GM12878 (cell line): Measurements from ENCODE around the gene MICAL3. TPM values are rescaled to one million over a fixed set of nuclear protein-coding genes. Genes with fewer than 3 reads are reported as not detected.
A peak's percentile ranks its signal among the peaks of the same experiment; 100 is the strongest.

Experiments used
- ATAC-seq: fragments of 200-7000 bp; cut with Tn5 transposase; 3 replicates; pipeline ENCODE4 v1.9.1; 2020; ENCODE audit warnings: mild to moderate bottlenecking, moderate library complexity
- BruUV-seq: library from RNA; stranded (reverse); fragments of 400-500 nt; replicated peaks from 2 replicates; lab custom pipeline; 2021; lab: Mats Ljungman, UMichigan
- CTCF ChIA-PET: fragments of 300-600 bp; sonication (Branson Sonifier 250); formaldehyde crosslinking; extraction: SDS; loops from one replicate; lab custom pipeline; 2021; ENCODE audit warnings: inconsistent platforms; lab: Yijun Ruan, JAX
- POLR2A ChIA-PET: fragments of 350-600 bp; formaldehyde crosslinking; extraction: SDS; loops from one replicate; lab custom pipeline; 2021; ENCODE audit warnings: inconsistent platforms; lab: Charles Lee
- RAD21 ChIA-PET: fragments of 300-600 bp; sonication (Branson Sonifier 250); formaldehyde crosslinking; loops from one replicate; lab custom pipeline; 2023; ENCODE audit warnings: antibody characterized with exemption; ENCODE audit not compliant: unreplicated experiment; lab: Charles Lee
- SMC1A ChIA-PET: fragments of 300-600 bp; sonication (Branson Sonifier 250); formaldehyde crosslinking; loops from one replicate; lab custom pipeline; 2023; ENCODE audit not compliant: unreplicated experiment, uncharacterized antibody; lab: Charles Lee
- DNase-seq: peaks from one replicate; pipeline ENCODE4 v3.0.0-alpha.2; 2011; ENCODE audit warnings: low read depth, low spot score
- FAIRE-seq: peaks from 3 replicates; lab custom pipeline; 2011; peaks lifted over from hg19 to GRCh38; lab: Jason Lieb, UNC
- H2AFZ ChIP-seq: 2 replicates; pipeline ENCODE4 v1.6.0; 2011; ENCODE audit warnings: low read depth, low read length, control low read depth; ENCODE audit not compliant: control insufficient read depth
- H3K27ac ChIP-seq: 2 replicates; pipeline ENCODE4 v1.5.1; 2011; ENCODE audit warnings: control low read depth; ENCODE audit not compliant: control insufficient read depth, insufficient read depth
- H3K27me3 ChIP-seq, 2 experiments: replicated peaks in 1 of 2; 2 replicates each; pipeline versions ENCODE4 v1.6.0 to v1.6.1; 2011; ENCODE audit warnings: low read length in 1 of 2; ENCODE audit not compliant: control insufficient read depth in 2 of 2, insufficient read depth in 2 of 2
- H3K36me3 ChIP-seq, 2 experiments: 2 replicates each; pipeline ENCODE4 v1.5.1; 2011; ENCODE audit warnings: low read length in 1 of 2; ENCODE audit not compliant: control insufficient read depth in 2 of 2, insufficient read depth in 2 of 2
- H3K4me1 ChIP-seq: 2 replicates; pipeline ENCODE4 v1.6.1; 2011; ENCODE audit warnings: mild to moderate bottlenecking, low read length, moderate library complexity, mixed read lengths; ENCODE audit not compliant: control insufficient read depth, insufficient read depth
- H3K4me2 ChIP-seq: 2 replicates; pipeline ENCODE4 v1.6.0; 2011; ENCODE audit warnings: control low read depth; ENCODE audit not compliant: control insufficient read depth, insufficient read depth
- H3K4me3 ChIP-seq: fragments of 200-600 bp; sonication (generic); 2 replicates; pipeline ENCODE4 v1.5.1; 2016
- H3K79me2 ChIP-seq: 2 replicates; pipeline ENCODE4 v1.6.0; 2011; ENCODE audit warnings: low read length; ENCODE audit not compliant: control insufficient read depth, insufficient read depth
- H3K9ac ChIP-seq: 2 replicates; pipeline ENCODE4 v1.8.0; 2011; ENCODE audit warnings: low read length, control low read depth, mixed read lengths; ENCODE audit not compliant: control insufficient read depth, insufficient read depth
- H3K9me3 ChIP-seq: replicated peaks from 3 replicates; pipeline ENCODE4 v1.5.1; 2011; ENCODE audit warnings: mild to moderate bottlenecking, low read length; ENCODE audit not compliant: control insufficient read depth, insufficient read depth
- H4K20me1 ChIP-seq: 2 replicates; pipeline ENCODE4 v1.6.0; 2011; ENCODE audit not compliant: control insufficient read depth, insufficient read depth
- ASH2L ChIP-seq: fragments of 300-600, 200-600 bp; sonication (generic); IDR thresholded peaks from 2 replicates; pipeline ENCODE4 v1.6.1; 2017; ENCODE audit warnings: low read depth, mild to moderate bottlenecking, borderline replicate concordance
- HCFC1 ChIP-seq: fragments of 150-350 bp; IDR thresholded peaks from 2 replicates; pipeline ENCODE4 v1.6.1; 2014; ENCODE audit warnings: low read length
- NBN ChIP-seq: fragments of 450-650 bp; IDR thresholded peaks from 2 replicates; pipeline ENCODE4 v1.6.1; 2016
- NFXL1 ChIP-seq: fragments of 450-650 bp; IDR thresholded peaks from 2 replicates; pipeline ENCODE4 v1.6.1; 2017; ENCODE audit warnings: antibody characterized with exemption, mild to moderate bottlenecking, borderline replicate concordance
- NFYA ChIP-seq: IDR thresholded peaks from 2 replicates; pipeline ENCODE4 v1.6.1; 2011; ENCODE audit warnings: low read depth, mild to moderate bottlenecking, low read length, improper control_type of control experiment, borderline replicate concordance
- POLR2A ChIP-seq: IDR thresholded peaks from 2 replicates; pipeline ENCODE4 v1.6.1; 2011; ENCODE audit warnings: low read depth, mild to moderate bottlenecking, low read length
- RUNX3 ChIP-seq: IDR thresholded peaks from 2 replicates; pipeline ENCODE4 v1.6.1; 2012; ENCODE audit warnings: low read length, inconsistent platforms
- SIN3A ChIP-seq: IDR thresholded peaks from 2 replicates; pipeline ENCODE4 v1.6.1; 2012; ENCODE audit warnings: low read depth, low read length, improper control_type of control experiment
- SREBF1 ChIP-seq: IDR thresholded peaks from 2 replicates; pipeline ENCODE4 v1.6.1; 2012; ENCODE audit warnings: mild to moderate bottlenecking, low read length
- ZNF217 ChIP-seq: fragments of 450-650 bp; IDR thresholded peaks from 2 replicates; pipeline ENCODE4 v1.6.1; 2017; ENCODE audit warnings: antibody characterized with exemption, mild to moderate bottlenecking
- WGBS: methylation state at CpG from one replicate; pipeline ENCODE4 v1.1.6; 2016; ENCODE audit warnings: low lambda C conversion rate; ENCODE audit not compliant: insufficient replicate concordance, insufficient coverage; ENCODE audit errors: missing lambda C conversion rate; 5-methylcytosine and 5-hydroxymethylcytosine counted together
- in situ Hi-C: fragments of 300-500 bp; cut with MboI; formaldehyde crosslinking; loops from 9 replicates; pipeline ENCODE4 v1.14.3; 2018; ENCODE audit warnings: mixed read lengths
- intact Hi-C: fragments of 100-400 bp; cut with micrococcal nuclease; formaldehyde crosslinking; loops from one replicate; pipeline ENCODE4 v1.14.2; 2022; ENCODE audit not compliant: unreplicated experiment
- polyA plus RNA-seq, 11 experiments: library from polyadenylated mRNA; depleted of rRNA in 4 of 11; unstranded in 6 of 11; stranded (reverse) in 5 of 11; fragments of >200 nt; fragmentation: Nextera tagmentation in 4 of 11; fragmentation: Illumina TruSeq in 1 of 11; extraction: Ambion mirVana in 4 of 11; extraction: Trizol in 1 of 11; gene quantifications; 1 replicate in 1 of 11; 2 replicates in 10 of 11; pipeline versions ENCODE4 v1.2.1 to v1.2.3, GENCODE V29; 2011 to 2016; ENCODE audit warnings: inconsistent platforms in 2 of 11, missing spikeins in 2 of 11, low read depth in 1 of 11
- total RNA-seq, 4 experiments: library from RNA; depleted of rRNA in 3 of 4; stranded (reverse); fragments of >200 nt in 3 of 4; fragmentation: Illumina TruSeq in 1 of 4; extraction: Trizol in 1 of 4; gene quantifications; 2 replicates each; pipeline versions ENCODE4 v1.2.1 to v1.2.3, GENCODE V29; 2013 to 2021
- TF ChIP-seq, protein P1 (sequence below), 3 experiments: IDR thresholded peaks in 2 of 3; conservative IDR thresholded peaks in 1 of 3; 2 replicates each; pipeline ENCODE4 v1.5.1; 2011; ENCODE audit warnings: low read depth in 3 of 3, low read length in 3 of 3, mild to moderate bottlenecking in 3 of 3, control low read depth in 2 of 3, moderate library complexity in 2 of 3, inconsistent platforms in 1 of 3, mixed read lengths in 1 of 3; ENCODE audit not compliant: control insufficient read depth in 2 of 3, insufficient read depth in 1 of 3; ENCODE audit errors: extremely low read depth in 1 of 3
- TF ChIP-seq, protein P2 (sequence below): fragments of 450-650 bp; formaldehyde crosslinking; IDR thresholded peaks from 2 replicates; pipeline ENCODE4 v1.5.0; 2022; ENCODE audit warnings: mild to moderate bottlenecking, missing genetic modification characterization
- TF ChIP-seq, protein P3 (sequence below): fragments of 450-650 bp; IDR thresholded peaks from 2 replicates; pipeline ENCODE4 v1.6.1; 2017; ENCODE audit warnings: mild to moderate bottlenecking, moderate library complexity

The MICAL3 gene
- total and polyA plus RNA-seq, 10 of the 15 experiments (the other 5 are each of a cell fraction or from before 2014, with no cell fraction given): 2.6 to 92.2 (median 24.0) TPM

DNA sequence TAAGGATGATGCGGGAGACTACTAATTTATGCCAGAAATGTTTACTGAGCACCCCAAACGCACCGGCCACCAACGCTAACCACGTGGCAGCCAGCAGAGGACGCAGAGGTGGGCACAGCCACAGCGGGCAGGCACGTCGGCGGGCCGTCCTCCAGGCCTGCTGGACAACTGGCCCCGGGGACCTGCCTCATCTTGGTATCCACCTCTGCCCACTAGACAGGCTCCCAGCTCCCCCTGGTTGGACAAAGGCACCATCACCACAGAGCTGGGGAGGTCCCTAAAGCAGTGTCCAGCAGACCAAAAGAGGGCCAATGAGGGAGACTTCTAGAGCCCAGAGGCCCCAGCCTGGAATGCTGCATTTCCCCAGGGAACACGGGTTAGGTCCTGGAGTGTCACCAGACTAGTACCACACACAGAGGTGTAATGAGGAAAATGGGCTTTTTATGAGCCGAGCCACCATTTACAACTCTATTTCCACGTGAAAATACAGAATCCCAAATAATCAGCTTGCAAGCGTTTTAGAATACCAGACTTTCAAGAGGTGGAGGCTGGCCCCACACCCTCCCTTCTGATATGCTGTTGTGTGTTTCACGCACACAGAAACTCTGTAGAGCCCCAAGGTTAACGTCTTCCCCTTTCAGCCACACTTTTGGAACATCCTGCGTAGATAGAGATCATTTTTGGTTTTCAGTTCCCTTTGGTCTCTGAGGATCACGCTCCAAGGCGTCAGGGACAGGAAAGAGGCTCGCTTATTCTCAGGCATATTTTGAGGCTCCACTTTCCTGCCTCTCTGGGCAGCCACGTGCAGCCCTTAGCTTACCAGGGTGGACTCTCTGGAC lies 226.4 kb downstream of the MICAL3 start:
- WGBS: 30% methylated on average over 23 of the region's 23 CpGs
- H3K9ac ChIP-seq: peak overlapping the region; percentile 97
- peaks cover 86% of the 10 kb centered on the region for H3K4me1 ChIP-seq
- ChIA-PET POLR2A (interaction anchor here (4.8 to 8.5 kb wide), 2 partner anchors 19 to 26 kb away, joined by 32 to 85 read pairs; no protein-coding TSS in a partner anchor), SMC1A (interaction anchor here (0.9 to 2.6 kb wide), 8 partner anchors 17 to 308 kb away, joined by 3 to 9 read pairs (median 4); no protein-coding TSS in a partner anchor), CTCF (interaction anchor here (2.3 to 7.9 kb wide), 5 partner anchors 12 to 279 kb away, joined by 16 to 70 read pairs (median 34); partner anchors contain the start of genes BID and PEX26), RAD21 (interaction anchor here (0.9 to 8.8 kb wide), 7 partner anchors 11 to 278 kb away, joined by 3 to 77 read pairs (median 6); partner anchors contain the start of gene BID)
- DNase-seq (peak; percentile 95), FAIRE-seq (peak; percentile 86), ATAC-seq (peak; percentile 64)
- intact Hi-C loops (loop anchor here (1.0 kb wide), 1 partner anchor 21 kb away; no protein-coding TSS in a partner anchor), in situ Hi-C loops (no loop called here)
- H3K9me3 ChIP-seq: no peaks in the 10 kb centered on the region; the same call in 2 of the 3 replicates
- H3K36me3 ChIP-seq: no peaks in the 10 kb centered on the region; a peak in 1 of 4 replicates
- BruUV-seq: TSS peak; percentile 64
- peaks cover 25% of the 10 kb centered on the region for H3K79me2 ChIP-seq
- no peaks in the 10 kb centered on the region for H4K20me1 ChIP-seq
- H3K4me2 ChIP-seq: peak overlapping the region; percentile 95
- peak overlapping the region; percentile 100 for H3K27ac ChIP-seq
- no peaks in the 10 kb centered on the region for H3K27me3 ChIP-seq
- H2AFZ ChIP-seq: no peak overlapping the region
- peak overlapping the region; percentile 63 for H3K4me3 ChIP-seq
- TF ChIP-seq NFYA (no peak), SIN3A (0 out of 2 replicates have a peak, but pooled peaks have one; percentile 17), HCFC1 (peak; percentile 14; the same call in 1 of the 2 replicates), SREBF1 (no peak; the same call in 1 of the 2 replicates), ZNF217 (no peak), NBN (peak; percentile 95), ASH2L (no peak), POLR2A (peak; percentile 41), RUNX3 (peak; percentile 96), NFXL1 (no peak)
- TF ChIP-seq, protein P1, sequence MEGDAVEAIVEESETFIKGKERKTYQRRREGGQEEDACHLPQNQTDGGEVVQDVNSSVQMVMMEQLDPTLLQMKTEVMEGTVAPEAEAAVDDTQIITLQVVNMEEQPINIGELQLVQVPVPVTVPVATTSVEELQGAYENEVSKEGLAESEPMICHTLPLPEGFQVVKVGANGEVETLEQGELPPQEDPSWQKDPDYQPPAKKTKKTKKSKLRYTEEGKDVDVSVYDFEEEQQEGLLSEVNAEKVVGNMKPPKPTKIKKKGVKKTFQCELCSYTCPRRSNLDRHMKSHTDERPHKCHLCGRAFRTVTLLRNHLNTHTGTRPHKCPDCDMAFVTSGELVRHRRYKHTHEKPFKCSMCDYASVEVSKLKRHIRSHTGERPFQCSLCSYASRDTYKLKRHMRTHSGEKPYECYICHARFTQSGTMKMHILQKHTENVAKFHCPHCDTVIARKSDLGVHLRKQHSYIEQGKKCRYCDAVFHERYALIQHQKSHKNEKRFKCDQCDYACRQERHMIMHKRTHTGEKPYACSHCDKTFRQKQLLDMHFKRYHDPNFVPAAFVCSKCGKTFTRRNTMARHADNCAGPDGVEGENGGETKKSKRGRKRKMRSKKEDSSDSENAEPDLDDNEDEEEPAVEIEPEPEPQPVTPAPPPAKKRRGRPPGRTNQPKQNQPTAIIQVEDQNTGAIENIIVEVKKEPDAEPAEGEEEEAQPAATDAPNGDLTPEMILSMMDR (IDR thresholded peaks at IDR 0.05 in 2 of 3, conservative IDR thresholded peaks at IDR 0.05 in 1 of 3; ENCODE audit: control insufficient read depth in 2 of 3, extremely low read depth in 1 of 3, insufficient read depth in 1 of 3, low read depth in 3 of 3, low read length in 3 of 3): no peak
- TF ChIP-seq, protein P2, sequence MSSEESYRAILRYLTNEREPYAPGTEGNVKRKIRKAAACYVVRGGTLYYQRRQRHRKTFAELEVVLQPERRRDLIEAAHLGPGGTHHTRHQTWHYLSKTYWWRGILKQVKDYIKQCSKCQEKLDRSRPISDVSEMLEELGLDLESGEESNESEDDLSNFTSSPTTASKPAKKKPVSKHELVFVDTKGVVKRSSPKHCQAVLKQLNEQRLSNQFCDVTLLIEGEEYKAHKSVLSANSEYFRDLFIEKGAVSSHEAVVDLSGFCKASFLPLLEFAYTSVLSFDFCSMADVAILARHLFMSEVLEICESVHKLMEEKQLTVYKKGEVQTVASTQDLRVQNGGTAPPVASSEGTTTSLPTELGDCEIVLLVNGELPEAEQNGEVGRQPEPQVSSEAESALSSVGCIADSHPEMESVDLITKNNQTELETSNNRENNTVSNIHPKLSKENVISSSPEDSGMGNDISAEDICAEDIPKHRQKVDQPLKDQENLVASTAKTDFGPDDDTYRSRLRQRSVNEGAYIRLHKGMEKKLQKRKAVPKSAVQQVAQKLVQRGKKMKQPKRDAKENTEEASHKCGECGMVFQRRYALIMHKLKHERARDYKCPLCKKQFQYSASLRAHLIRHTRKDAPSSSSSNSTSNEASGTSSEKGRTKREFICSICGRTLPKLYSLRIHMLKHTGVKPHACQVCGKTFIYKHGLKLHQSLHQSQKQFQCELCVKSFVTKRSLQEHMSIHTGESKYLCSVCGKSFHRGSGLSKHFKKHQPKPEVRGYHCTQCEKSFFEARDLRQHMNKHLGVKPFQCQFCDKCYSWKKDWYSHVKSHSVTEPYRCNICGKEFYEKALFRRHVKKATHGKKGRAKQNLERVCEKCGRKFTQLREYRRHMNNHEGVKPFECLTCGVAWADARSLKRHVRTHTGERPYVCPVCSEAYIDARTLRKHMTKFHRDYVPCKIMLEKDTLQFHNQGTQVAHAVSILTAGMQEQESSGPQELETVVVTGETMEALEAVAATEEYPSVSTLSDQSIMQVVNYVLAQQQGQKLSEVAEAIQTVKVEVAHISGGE (CRISPR knock-in tag): no peak
- TF ChIP-seq, protein P3, sequence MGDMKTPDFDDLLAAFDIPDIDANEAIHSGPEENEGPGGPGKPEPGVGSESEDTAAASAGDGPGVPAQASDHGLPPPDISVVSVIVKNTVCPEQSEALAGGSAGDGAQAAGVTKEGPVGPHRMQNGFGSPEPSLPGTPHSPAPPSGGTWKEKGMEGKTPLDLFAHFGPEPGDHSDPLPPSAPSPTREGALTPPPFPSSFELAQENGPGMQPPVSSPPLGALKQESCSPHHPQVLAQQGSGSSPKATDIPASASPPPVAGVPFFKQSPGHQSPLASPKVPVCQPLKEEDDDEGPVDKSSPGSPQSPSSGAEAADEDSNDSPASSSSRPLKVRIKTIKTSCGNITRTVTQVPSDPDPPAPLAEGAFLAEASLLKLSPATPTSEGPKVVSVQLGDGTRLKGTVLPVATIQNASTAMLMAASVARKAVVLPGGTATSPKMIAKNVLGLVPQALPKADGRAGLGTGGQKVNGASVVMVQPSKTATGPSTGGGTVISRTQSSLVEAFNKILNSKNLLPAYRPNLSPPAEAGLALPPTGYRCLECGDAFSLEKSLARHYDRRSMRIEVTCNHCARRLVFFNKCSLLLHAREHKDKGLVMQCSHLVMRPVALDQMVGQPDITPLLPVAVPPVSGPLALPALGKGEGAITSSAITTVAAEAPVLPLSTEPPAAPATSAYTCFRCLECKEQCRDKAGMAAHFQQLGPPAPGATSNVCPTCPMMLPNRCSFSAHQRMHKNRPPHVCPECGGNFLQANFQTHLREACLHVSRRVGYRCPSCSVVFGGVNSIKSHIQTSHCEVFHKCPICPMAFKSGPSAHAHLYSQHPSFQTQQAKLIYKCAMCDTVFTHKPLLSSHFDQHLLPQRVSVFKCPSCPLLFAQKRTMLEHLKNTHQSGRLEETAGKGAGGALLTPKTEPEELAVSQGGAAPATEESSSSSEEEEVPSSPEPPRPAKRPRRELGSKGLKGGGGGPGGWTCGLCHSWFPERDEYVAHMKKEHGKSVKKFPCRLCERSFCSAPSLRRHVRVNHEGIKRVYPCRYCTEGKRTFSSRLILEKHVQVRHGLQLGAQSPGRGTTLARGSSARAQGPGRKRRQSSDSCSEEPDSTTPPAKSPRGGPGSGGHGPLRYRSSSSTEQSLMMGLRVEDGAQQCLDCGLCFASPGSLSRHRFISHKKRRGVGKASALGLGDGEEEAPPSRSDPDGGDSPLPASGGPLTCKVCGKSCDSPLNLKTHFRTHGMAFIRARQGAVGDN: peak; percentile 96
